ENCODE data around the gene ITGB5. TPM values are rescaled to one million over a fixed set of nuclear protein-coding genes. Genes with fewer than 3 reads are reported as not detected.
A peak's percentile ranks its signal among the peaks of the same experiment; 100 is the strongest.

The ITGB5 gene
- total and polyA plus RNA-seq, 2 donors (not counting 1 experiment from before 2014, with no cell fraction given) = 99.7 to 196 TPM

- H3K9ac ChIP-seq (ENCODE audit: insufficient read depth, low read length) = no peak overlapping the region
- H3K4me3 ChIP-seq (replicated peaks in 1 of 4; ENCODE audit: control extremely low read depth in 1 of 4, insufficient read depth in 1 of 4, low read depth in 3 of 4, low read length in 4 of 4) = no peak overlapping the region
- TF ChIP-seq EZH2 (IDR thresholded peaks at IDR 0.05; ENCODE audit: low read length, missing control alignments) = no peak
- TF ChIP-seq CTCF (conservative IDR thresholded peaks at IDR 0.05 in 1 of 2, IDR thresholded peaks at IDR 0.05 in 1 of 2; ENCODE audit: low read depth in 1 of 2, low read length in 2 of 2) = no peak
- H3K36me3 ChIP-seq (ENCODE audit: control insufficient read depth, insufficient read depth, low read length) = no peaks in the 10 kb centered on the region
- H4K20me1 ChIP-seq (ENCODE audit: control insufficient read depth, extremely low read depth, insufficient read depth, low read length) = no peaks in the 10 kb centered on the region
- H3K4me2 ChIP-seq (ENCODE audit: extremely low read depth, insufficient read depth, low read length) = no peak overlapping the region
- H3K4me1 ChIP-seq (ENCODE audit: control insufficient read depth, extremely low read depth, insufficient read depth, low read length) = peaks cover 22% of the 10 kb centered on the region
- H2AFZ ChIP-seq (ENCODE audit: low read length) = no peak overlapping the region
- H3K79me2 ChIP-seq (ENCODE audit: control insufficient read depth, insufficient read depth, low read length) = no peaks in the 10 kb centered on the region
- no peak for DNase-seq (ENCODE audit: low read depth in 2 of 2)
- no peaks in the 10 kb centered on the region for H3K27me3 ChIP-seq (ENCODE audit: control insufficient read depth, insufficient read depth, low read length)
- no peaks in the 10 kb centered on the region for H3K9me3 ChIP-seq (ENCODE audit: control insufficient read depth, insufficient read depth, low read depth, low read length)
- H3K27ac ChIP-seq (ENCODE audit: insufficient read depth, low read length) = no peak overlapping the region
Observed at GRCh38 chr3:124816206-124816605, 71.0 kb downstream of the ITGB5 start.

GRCh38 chr3:124815781-124816180 lies 71.4 kb downstream of the ITGB5 start:
- H3K4me2 ChIP-seq (ENCODE audit: extremely low read depth, insufficient read depth, low read length) = no peak overlapping the region
- H3K9ac ChIP-seq (ENCODE audit: insufficient read depth, low read length) = no peak overlapping the region
- TF ChIP-seq CTCF (conservative IDR thresholded peaks at IDR 0.05 in 1 of 2, IDR thresholded peaks at IDR 0.05 in 1 of 2; ENCODE audit: low read depth in 1 of 2, low read length in 2 of 2) = no peak
- no peak for TF ChIP-seq EZH2 (IDR thresholded peaks at IDR 0.05; ENCODE audit: low read length, missing control alignments)
- DNase-seq (ENCODE audit: low read depth in 2 of 2) = no peak
- no peaks in the 10 kb centered on the region for H3K27me3 ChIP-seq (ENCODE audit: control insufficient read depth, insufficient read depth, low read length)
- no peaks in the 10 kb centered on the region for H3K9me3 ChIP-seq (ENCODE audit: control insufficient read depth, insufficient read depth, low read depth, low read length)
- no peak overlapping the region for H2AFZ ChIP-seq (ENCODE audit: low read length)
- peaks cover 24% of the 10 kb centered on the region for H3K4me1 ChIP-seq (ENCODE audit: control insufficient read depth, extremely low read depth, insufficient read depth, low read length)
- no peaks in the 10 kb centered on the region for H4K20me1 ChIP-seq (ENCODE audit: control insufficient read depth, extremely low read depth, insufficient read depth, low read length)
- H3K36me3 ChIP-seq (ENCODE audit: control insufficient read depth, insufficient read depth, low read length) = no peaks in the 10 kb centered on the region
- no peaks in the 10 kb centered on the region for H3K79me2 ChIP-seq (ENCODE audit: control insufficient read depth, insufficient read depth, low read length)
- no peak overlapping the region for H3K4me3 ChIP-seq (replicated peaks in 1 of 4; ENCODE audit: control extremely low read depth in 1 of 4, insufficient read depth in 1 of 4, low read depth in 3 of 4, low read length in 4 of 4)
- H3K27ac ChIP-seq (ENCODE audit: insufficient read depth, low read length) = no peak overlapping the region

- peak in 1 of 2 donors; percentile 63 for DNase-seq (ENCODE audit: low read depth in 2 of 2)
- TF ChIP-seq CTCF (conservative IDR thresholded peaks at IDR 0.05 in 1 of 2, IDR thresholded peaks at IDR 0.05 in 1 of 2; ENCODE audit: low read depth in 1 of 2, low read length in 2 of 2) = no peak
- TF ChIP-seq EZH2 (IDR thresholded peaks at IDR 0.05; ENCODE audit: low read length, missing control alignments) = no peak
- Histone ChIP-seq H3K4me3 (replicated peaks in 1 of 4; ENCODE audit: control extremely low read depth in 1 of 4, insufficient read depth in 1 of 4, low read depth in 3 of 4, low read length in 4 of 4) (no peak overlapping the region), H3K9ac (ENCODE audit: insufficient read depth, low read length) (no peak overlapping the region), H4K20me1 (ENCODE audit: control insufficient read depth, extremely low read depth, insufficient read depth, low read length) (no peaks in the 10 kb centered on the region), H3K4me2 (ENCODE audit: extremely low read depth, insufficient read depth, low read length) (no peak overlapping the region), H3K79me2 (ENCODE audit: control insufficient read depth, insufficient read depth, low read length) (no peaks in the 10 kb centered on the region), H3K9me3 (ENCODE audit: control insufficient read depth, insufficient read depth, low read depth, low read length) (no peaks in the 10 kb centered on the region), H3K27ac (ENCODE audit: insufficient read depth, low read length) (no peak overlapping the region), H3K27me3 (ENCODE audit: control insufficient read depth, insufficient read depth, low read length) (no peaks in the 10 kb centered on the region), H3K36me3 (ENCODE audit: control insufficient read depth, insufficient read depth, low read length) (no peaks in the 10 kb centered on the region), H3K4me1 (ENCODE audit: control insufficient read depth, extremely low read depth, insufficient read depth, low read length) (peaks cover 24% of the 10 kb centered on the region), H2AFZ (ENCODE audit: low read length) (no peak overlapping the region)
Observed at GRCh38 chr3:124814620-124815421, 72.3 kb downstream of the ITGB5 start.

All from fibroblast of lung (primary cell).